ENCODE measurements around the gene FAM3A.
A peak's percentile ranks its signal among the peaks of the same experiment; 100 is the strongest.

DNA sequence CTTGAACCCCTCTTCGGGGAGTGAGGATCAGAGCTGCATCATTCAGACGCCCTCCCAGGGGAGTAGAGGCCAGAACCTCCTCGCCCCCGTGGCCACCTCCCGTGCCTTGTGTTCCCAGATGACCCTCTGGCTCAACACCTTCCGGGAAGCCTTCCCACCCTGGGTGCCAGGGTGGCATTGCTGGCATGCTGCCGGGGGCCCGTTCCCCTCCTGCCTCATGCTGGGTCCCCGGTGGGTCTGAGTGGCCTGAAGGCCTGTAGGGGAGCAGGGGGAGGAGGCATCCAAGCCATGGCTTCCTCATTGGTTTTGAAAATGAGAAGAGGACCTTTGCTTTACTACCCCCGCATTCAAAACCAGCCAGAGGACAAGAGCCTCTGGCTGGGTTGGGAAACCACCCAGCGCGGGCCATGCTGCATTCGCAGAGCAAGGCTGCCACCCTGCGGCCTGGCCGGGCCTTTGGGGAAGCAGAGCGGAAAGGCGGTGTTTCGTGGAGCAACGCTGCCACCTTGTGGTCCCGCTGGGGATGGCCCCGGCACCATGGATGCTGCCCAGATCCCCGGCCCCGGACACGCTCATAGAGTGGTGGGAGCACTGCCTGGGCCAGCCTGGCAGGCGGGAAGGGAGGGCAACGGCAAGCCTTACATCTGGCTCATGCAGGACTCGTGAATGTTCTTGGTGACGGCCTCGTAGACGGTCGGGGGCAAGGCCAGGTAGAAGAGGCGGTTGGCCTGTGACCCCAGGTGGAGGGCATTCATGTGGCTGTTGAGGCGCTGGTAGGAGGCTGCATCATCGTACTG is 18.7 kb upstream of the FAM3A start:
- TF ChIP-seq EZH2 (IDR thresholded peaks at IDR 0.05; ENCODE audit: low read depth), result no peak
- TF ChIP-seq, protein P1, sequence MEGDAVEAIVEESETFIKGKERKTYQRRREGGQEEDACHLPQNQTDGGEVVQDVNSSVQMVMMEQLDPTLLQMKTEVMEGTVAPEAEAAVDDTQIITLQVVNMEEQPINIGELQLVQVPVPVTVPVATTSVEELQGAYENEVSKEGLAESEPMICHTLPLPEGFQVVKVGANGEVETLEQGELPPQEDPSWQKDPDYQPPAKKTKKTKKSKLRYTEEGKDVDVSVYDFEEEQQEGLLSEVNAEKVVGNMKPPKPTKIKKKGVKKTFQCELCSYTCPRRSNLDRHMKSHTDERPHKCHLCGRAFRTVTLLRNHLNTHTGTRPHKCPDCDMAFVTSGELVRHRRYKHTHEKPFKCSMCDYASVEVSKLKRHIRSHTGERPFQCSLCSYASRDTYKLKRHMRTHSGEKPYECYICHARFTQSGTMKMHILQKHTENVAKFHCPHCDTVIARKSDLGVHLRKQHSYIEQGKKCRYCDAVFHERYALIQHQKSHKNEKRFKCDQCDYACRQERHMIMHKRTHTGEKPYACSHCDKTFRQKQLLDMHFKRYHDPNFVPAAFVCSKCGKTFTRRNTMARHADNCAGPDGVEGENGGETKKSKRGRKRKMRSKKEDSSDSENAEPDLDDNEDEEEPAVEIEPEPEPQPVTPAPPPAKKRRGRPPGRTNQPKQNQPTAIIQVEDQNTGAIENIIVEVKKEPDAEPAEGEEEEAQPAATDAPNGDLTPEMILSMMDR (conservative IDR thresholded peaks at IDR 0.05), result peak; percentile 85

Measured in PC-9 (cell line).